GM13977 (cell line): ENCODE measurements around the gene PRDM16.

ENCODE experiments used
- DNase-seq: peaks from one replicate; pipeline ENCODE4 v3.0.0; 2012; ENCODE audit warnings: low spot score
- in situ Hi-C: fragments of 300-500 bp; cut with MboI; formaldehyde crosslinking; loops from one replicate; pipeline ENCODE4 v1.12.0; 2022; ENCODE audit warnings: low sequenced_read_pairs, low pct_unique_long_range_greater_than_20kb, mixed read lengths, inconsistent platforms; ENCODE audit not compliant: unreplicated experiment
- TF ChIP-seq, protein P1 (sequence below): IDR thresholded peaks from 2 replicates; pipeline ENCODE4 v1.5.1; 2012; ENCODE audit warnings: mild to moderate bottlenecking, control low read depth; ENCODE audit not compliant: insufficient read depth; ENCODE audit errors: extremely low read depth, missing control alignments

Gene PRDM16

DNA sequence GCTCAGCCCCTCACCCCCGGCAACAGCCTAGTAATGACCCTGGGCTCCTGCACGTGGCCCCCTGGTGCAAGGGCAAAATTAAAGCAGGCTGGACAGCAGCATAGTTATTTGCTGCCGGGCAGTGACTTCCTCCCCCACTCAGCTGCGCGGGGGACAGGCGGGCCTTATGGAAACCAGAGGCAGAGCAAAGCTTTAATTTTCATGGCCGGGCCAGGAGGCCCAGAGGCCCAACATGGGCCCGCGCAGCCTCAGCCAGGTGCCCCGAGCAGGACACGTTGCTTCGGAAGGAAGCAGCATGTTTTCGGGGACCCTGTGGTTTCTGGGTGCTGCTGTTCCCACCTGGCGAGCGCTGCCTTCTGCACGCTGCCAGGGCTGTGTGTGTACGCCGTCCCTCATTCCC, 295.5 kb downstream of the PRDM16 start:
- DNase-seq, result no peak

DNA sequence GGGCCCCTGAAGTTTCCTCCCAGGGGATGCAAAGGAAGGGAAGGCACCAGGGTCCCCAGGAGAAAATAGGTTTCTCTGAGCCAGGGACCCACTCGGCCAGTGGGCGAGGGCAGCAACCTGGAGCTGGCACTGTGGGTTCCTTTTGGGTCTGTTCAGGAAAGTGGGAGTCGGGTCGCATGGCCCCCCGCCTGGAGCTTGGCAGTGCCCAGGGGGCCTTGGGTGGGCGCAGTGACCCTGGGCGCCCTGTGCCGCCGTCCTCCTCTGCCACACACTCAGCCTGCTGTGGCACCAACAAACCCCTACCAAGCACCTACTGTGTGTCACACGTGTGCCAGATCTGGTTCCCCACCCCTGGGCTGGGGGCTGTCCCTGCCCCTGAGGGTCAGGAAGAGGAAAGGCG, 296.0 kb downstream of the PRDM16 start:
- TF ChIP-seq, protein P1, sequence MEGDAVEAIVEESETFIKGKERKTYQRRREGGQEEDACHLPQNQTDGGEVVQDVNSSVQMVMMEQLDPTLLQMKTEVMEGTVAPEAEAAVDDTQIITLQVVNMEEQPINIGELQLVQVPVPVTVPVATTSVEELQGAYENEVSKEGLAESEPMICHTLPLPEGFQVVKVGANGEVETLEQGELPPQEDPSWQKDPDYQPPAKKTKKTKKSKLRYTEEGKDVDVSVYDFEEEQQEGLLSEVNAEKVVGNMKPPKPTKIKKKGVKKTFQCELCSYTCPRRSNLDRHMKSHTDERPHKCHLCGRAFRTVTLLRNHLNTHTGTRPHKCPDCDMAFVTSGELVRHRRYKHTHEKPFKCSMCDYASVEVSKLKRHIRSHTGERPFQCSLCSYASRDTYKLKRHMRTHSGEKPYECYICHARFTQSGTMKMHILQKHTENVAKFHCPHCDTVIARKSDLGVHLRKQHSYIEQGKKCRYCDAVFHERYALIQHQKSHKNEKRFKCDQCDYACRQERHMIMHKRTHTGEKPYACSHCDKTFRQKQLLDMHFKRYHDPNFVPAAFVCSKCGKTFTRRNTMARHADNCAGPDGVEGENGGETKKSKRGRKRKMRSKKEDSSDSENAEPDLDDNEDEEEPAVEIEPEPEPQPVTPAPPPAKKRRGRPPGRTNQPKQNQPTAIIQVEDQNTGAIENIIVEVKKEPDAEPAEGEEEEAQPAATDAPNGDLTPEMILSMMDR, result no peak
- no peak for DNase-seq
- in situ Hi-C loops, result no loop called here

More for the DNA sequence above, 295.5 kb downstream of the PRDM16 start:
- in situ Hi-C loops, result no loop called here
- TF ChIP-seq, protein P1, result no peak

DNA sequence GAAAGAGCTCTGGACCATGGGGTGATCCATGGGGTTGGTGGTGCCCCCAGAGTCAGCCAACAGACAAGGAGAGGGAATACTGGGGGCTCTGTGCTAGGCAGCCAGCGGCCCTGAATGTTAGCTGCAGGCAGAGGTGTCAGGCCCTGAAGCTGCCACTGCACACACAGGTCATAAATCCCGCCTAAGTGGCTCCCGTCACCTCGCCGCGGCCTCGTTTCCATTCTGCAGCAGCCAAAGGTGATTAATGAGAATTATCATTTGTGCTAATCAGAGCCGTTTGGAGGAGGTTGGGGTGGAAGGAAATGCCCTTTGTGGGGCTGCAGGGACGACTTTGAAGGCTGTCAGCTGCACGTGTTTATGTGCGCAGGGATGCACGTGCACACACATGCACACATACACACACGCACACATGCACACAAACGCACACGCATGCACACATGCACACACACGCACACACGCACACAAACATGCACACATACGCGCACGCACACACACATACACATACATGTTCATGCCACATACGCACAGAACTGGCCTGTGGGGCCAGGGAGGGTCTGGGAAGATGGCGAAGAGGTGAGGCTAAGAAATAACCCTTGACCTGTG, 296.6 kb downstream of the PRDM16 start:
- TF ChIP-seq, protein P1, result no peak
- no peak for DNase-seq
- in situ Hi-C loops, result no loop called here

DNA sequence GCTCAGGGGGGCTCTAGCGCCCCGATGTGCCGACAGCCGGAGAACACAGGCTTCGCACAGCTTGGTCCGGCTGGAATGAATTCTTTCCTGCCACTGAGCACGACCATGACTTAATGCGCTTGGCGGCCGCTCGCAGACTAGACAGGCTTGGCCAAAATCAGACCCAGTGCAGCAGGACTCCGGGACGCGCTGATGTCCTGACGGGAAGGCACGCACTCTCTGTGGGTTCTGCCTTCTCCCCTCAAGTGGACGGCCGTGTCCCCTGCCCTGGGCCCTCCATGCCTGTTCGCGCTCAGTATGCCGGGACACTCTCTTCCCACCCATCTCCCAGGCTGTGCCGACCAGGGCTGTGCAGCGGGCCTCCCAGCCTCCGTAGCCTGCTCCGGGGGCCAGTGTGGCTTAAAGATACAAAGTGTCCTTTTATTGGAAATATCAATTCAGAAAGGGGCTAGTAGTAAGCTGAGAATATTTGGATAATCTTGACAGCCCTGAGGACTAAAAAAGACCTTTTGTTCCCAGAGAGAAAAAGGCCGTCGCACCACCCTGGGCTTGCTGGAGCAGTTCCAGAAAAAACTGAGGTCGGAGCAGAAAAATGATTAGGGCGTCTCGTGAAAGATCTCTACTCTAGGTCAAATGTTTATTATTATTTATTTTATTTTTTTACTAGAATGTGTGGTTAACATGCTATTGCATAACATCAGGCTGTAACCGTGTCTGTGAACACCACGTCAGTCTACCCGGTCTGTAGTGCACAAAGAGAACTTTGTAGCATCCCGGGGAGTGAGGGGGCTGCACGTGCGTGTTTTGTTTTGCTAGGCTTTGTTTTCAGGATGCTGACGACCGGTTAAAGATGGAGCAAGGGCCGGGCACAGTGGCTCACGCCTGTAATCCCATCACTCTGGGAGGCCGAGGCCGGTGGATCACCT, 297.4 kb downstream of the PRDM16 start:
- no peak for DNase-seq

DNA sequence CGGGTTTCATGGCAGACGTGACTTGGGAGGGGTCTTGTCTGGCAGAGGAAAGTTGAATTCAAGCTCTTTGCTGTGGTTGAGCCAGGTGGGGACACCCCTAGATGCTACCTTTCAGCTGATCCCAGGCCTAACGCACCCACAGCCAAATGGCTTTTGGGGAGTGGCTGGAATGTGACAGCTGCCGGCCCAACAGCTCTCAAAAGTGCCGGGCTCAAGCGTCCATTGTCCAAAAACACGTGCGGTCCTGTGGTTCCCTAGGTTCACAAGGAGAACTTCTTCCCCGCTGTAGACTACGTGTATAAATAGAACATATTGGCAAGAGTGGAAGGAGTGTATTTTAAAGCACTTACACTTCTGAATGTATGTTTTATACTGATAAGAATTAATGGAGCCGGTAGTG, 298.4 kb downstream of the PRDM16 start:
- no peak for DNase-seq
- TF ChIP-seq, protein P1, result no peak
- in situ Hi-C loops, result no loop called here

More for the DNA sequence above, 297.4 kb downstream of the PRDM16 start:
- TF ChIP-seq, protein P1, result no peak
- in situ Hi-C loops, result no loop called here

DNA sequence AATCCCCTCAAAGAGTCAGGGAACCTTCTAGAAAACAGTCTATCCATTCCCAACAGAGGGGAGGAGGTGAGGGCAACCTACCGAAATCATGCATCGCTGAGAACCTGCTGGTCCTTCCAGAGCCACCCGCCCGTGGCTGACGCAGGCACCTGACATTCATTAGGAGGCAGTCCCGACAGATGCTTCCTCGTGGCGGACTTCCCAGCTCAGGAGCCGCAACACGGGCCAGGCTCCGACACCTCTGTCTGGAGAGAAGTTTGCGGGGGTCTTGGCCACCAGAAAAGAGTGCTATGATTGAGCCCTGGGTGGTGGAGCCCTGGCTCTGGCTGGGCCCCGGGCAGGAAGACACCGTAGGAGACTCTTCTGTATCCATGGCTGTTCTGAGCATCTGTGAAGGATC, 299.1 kb downstream of the PRDM16 start:
- in situ Hi-C loops, result no loop called here
- TF ChIP-seq, protein P1, result no peak
- no peak for DNase-seq
